Hematopoietic multipotent progenitor cell treated with erythropoietin and hydrocortisone succinate and interleukin-3 and kit ligand, for 15 days (in vitro differentiated cells): ENCODE measurements around the gene PRR16.
"Not testable (repeated sequence)": the region's sequence is repeated elsewhere in the genome, so short reads cannot be mapped to it uniquely, and the experiment has no call there.

Experiments used
- DNase-seq: peaks from one replicate; pipeline ENCODE4 v3.0.0-alpha.2; 2015; ENCODE audit warnings: low spot score

PRR16 gene

GRCh38 chr5:120463991-120464626 is at the start of gene PRR16:
PRR16 (plus strand) TSS chr5:120464300.
- DNase-seq = no peak

GRCh38 chr5:120415985-120416384 is 48.1 kb upstream of the PRR16 start:
- DNase-seq = no peak

- DNase-seq = no peak
Observed at GRCh38 chr5:120419127-120419526, 45.0 kb upstream of the PRR16 start.

GRCh38 chr5:120426633-120427275 is 37.3 kb upstream of the PRR16 start:
- not testable (repeated sequence) for DNase-seq

- no peak for DNase-seq
Observed at GRCh38 chr5:120430572-120430971, 33.5 kb upstream of the PRR16 start.

GRCh38 chr5:120432861-120433260 is 31.2 kb upstream of the PRR16 start:
- DNase-seq = no peak

GRCh38 chr5:120435129-120435528 is 29.0 kb upstream of the PRR16 start:
- DNase-seq = no peak

- DNase-seq = no peak
Observed at GRCh38 chr5:120436996-120437395, 27.1 kb upstream of the PRR16 start.

GRCh38 chr5:120442694-120443093 is 21.4 kb upstream of the PRR16 start:
- no peak for DNase-seq

- DNase-seq = no peak
Observed at GRCh38 chr5:120443607-120444006, 20.5 kb upstream of the PRR16 start.

GRCh38 chr5:120446068-120446492 is 18.0 kb upstream of the PRR16 start:
- DNase-seq = no peak

GRCh38 chr5:120446901-120447300 is 17.2 kb upstream of the PRR16 start:
- no peak for DNase-seq

GRCh38 chr5:120447706-120448239 is 16.3 kb upstream of the PRR16 start:
- DNase-seq = no peak

- DNase-seq = no peak
Observed at GRCh38 chr5:120449501-120449900, 14.6 kb upstream of the PRR16 start.

- DNase-seq = no peak
Observed at GRCh38 chr5:120450910-120451309, 13.2 kb upstream of the PRR16 start.

- DNase-seq = no peak
Observed at GRCh38 chr5:120451445-120451844, 12.7 kb upstream of the PRR16 start.

GRCh38 chr5:120452471-120452870 is 11.6 kb upstream of the PRR16 start:
- DNase-seq = no peak

- DNase-seq = no peak
Observed at GRCh38 chr5:120454094-120454798, 9.9 kb upstream of the PRR16 start.

- DNase-seq = no peak
Observed at GRCh38 chr5:120456006-120456405, 8.1 kb upstream of the PRR16 start.

GRCh38 chr5:120457839-120458507 is 6.1 kb upstream of the PRR16 start:
- DNase-seq = peak; percentile 12

- DNase-seq = not testable (repeated sequence)
Observed at GRCh38 chr5:120458508-120458847, 5.6 kb upstream of the PRR16 start.

- no peak for DNase-seq
Observed at GRCh38 chr5:120461251-120461650, 2.8 kb upstream of the PRR16 start.
